MCF 10A (cell line): ENCODE data around the gene OR8B8. TPM values are rescaled to one million over a fixed set of nuclear protein-coding genes. Genes with fewer than 3 reads are reported as not detected.

ENCODE experiments used
- BruUV-seq: library from RNA; stranded (reverse); fragments of 400-500 nt; replicated peaks from 2 replicates; lab custom pipeline; 2021; lab: Mats Ljungman, UMichigan
- CTCF ChIA-PET: fragments of 300-600 bp; sonication (Branson Sonifier 250); formaldehyde crosslinking; extraction: SDS; loops from one replicate; lab custom pipeline; 2021; ENCODE audit warnings: antibody characterized with exemption, inconsistent platforms; lab: Yijun Ruan, JAX
- POLR2A ChIA-PET: fragments of 300-600, 350-650 bp; sonication (Branson Sonifier 250); formaldehyde crosslinking; extraction: SDS; loops from one replicate; lab custom pipeline; 2020; ENCODE audit warnings: antibody characterized with exemption, inconsistent platforms; lab: Yijun Ruan, JAX
- DNase-seq: peaks from one replicate; pipeline ENCODE4 v3.0.0-alpha.2; 2018; ENCODE audit not compliant: unreplicated experiment
- H3K27ac Mint-ChIP-seq: one replicate; pipeline ENCODE4 v1.8.0; 2022; ENCODE audit warnings: mild to moderate bottlenecking, low read depth, mixed read lengths; ENCODE audit not compliant: unreplicated experiment
- H3K27me3 Mint-ChIP-seq: one replicate; pipeline ENCODE4 v1.8.0; 2022; ENCODE audit warnings: mixed read lengths; ENCODE audit not compliant: insufficient read depth, unreplicated experiment
- H3K36me3 Mint-ChIP-seq: one replicate; pipeline ENCODE4 v1.8.0; 2022; ENCODE audit warnings: mild to moderate bottlenecking, moderate library complexity, mixed read lengths; ENCODE audit not compliant: insufficient read depth, unreplicated experiment
- H3K4me1 Mint-ChIP-seq: one replicate; pipeline ENCODE4 v1.8.0; 2022; ENCODE audit warnings: mixed read lengths; ENCODE audit not compliant: insufficient read depth, unreplicated experiment
- H3K4me3 Mint-ChIP-seq: one replicate; pipeline ENCODE4 v1.8.0; 2022; ENCODE audit warnings: mild to moderate bottlenecking, moderate library complexity, mixed read lengths; ENCODE audit not compliant: unreplicated experiment
- H3K9me3 Mint-ChIP-seq: one replicate; pipeline ENCODE4 v1.8.0; 2022; ENCODE audit warnings: mixed read lengths; ENCODE audit not compliant: unreplicated experiment
- CTCF ChIP-seq: fragments of 200-600 bp; IDR thresholded peaks from one replicate; pipeline ENCODE4 v1.8.0; 2022; ENCODE audit warnings: antibody characterized with exemption, mild to moderate bottlenecking; ENCODE audit not compliant: unreplicated experiment
- intact Hi-C: fragments of 100-400 bp; cut with micrococcal nuclease; formaldehyde crosslinking; loops from 2 replicates; pipeline ENCODE4 v1.14.1; 2022
- total RNA-seq: library from RNA; stranded (reverse); gene quantifications from 2 replicates; pipeline ENCODE4 v1.2.3, GENCODE V29; 2022

OR8B8 gene
- total RNA-seq, 1 experiment from 2014 or later, result not detected

GRCh38 chr11:124429599-124429998, 15.9 kb downstream of the OR8B8 start:
- CTCF ChIA-PET, result interaction anchor here (0.6 to 1.4 kb wide), 6 partner anchors 14 to 710 kb away, joined by 3 to 8 read pairs (median 3); no protein-coding TSS in a partner anchor
- POLR2A ChIA-PET, result interaction anchor here (0.8 kb wide), 1 partner anchor 12 kb away, joined by 4 read pairs; no protein-coding TSS in a partner anchor
- peaks cover 8% of the 10 kb centered on the region for H3K9me3 Mint-ChIP-seq
- no peak overlapping the region for H3K27ac Mint-ChIP-seq
- no peak for TF ChIP-seq CTCF
- no peaks in the 10 kb centered on the region for H3K4me1 Mint-ChIP-seq
- peaks cover 62% of the 10 kb centered on the region for H3K27me3 Mint-ChIP-seq
- H3K36me3 Mint-ChIP-seq, result no peaks in the 10 kb centered on the region
- DNase-seq, result no peak
- BruUV-seq, result no TSS peak
- intact Hi-C loops, result no loop called here
- no peak overlapping the region for H3K4me3 Mint-ChIP-seq

GRCh38 chr11:124424384-124424921, 21.0 kb downstream of the OR8B8 start, which contains the start of gene OR8B4:
TSS of gene OR8B4 (minus strand) at chr11:124424871. CDS start at chr11:124424871, 0 bp downstream.
- no TSS peak for BruUV-seq
- no peaks in the 10 kb centered on the region for H3K36me3 Mint-ChIP-seq
- H3K4me1 Mint-ChIP-seq, result no peaks in the 10 kb centered on the region
- peaks cover 61% of the 10 kb centered on the region for H3K27me3 Mint-ChIP-seq
- DNase-seq, result no peak
- H3K27ac Mint-ChIP-seq, result no peak within 1 kb of the TSS
- no peak within 1 kb of the TSS for H3K4me3 Mint-ChIP-seq
- POLR2A ChIA-PET, result no interaction called here
- peaks cover 3% of the 10 kb centered on the region for H3K9me3 Mint-ChIP-seq
- intact Hi-C loops, result no loop called here
- CTCF ChIA-PET, result interaction anchor here (1.0 to 1.4 kb wide), 3 partner anchors 9 to 161 kb away, joined by 3 to 5 read pairs (median 4); no protein-coding TSS in a partner anchor
- no peak for TF ChIP-seq CTCF

- Mint-ChIP-seq H3K4me1 (no peaks in the 10 kb centered on the region), H3K4me3 (no peak overlapping the region), H3K27me3 (peaks cover 75% of the 10 kb centered on the region), H3K36me3 (no peaks in the 10 kb centered on the region), H3K27ac (no peak overlapping the region), H3K9me3 (no peaks in the 10 kb centered on the region)
- TF ChIP-seq CTCF, result no peak
- POLR2A ChIA-PET, result no interaction called here
- intact Hi-C loops, result no loop called here
- CTCF ChIA-PET, result interaction anchor here (1.1 to 1.3 kb wide), 2 partner anchors 9 to 19 kb away, joined by 4 to 5 read pairs; no protein-coding TSS in a partner anchor
- no peak for DNase-seq
- BruUV-seq, result no TSS peak
Observed at GRCh38 chr11:124421043-124421442, 24.5 kb downstream of the OR8B8 start.

GRCh38 chr11:124415356-124415923, 30.1 kb downstream of the OR8B8 start:
- Mint-ChIP-seq H3K36me3 (no peaks in the 10 kb centered on the region), H3K9me3 (no peaks in the 10 kb centered on the region), H3K27me3 (peaks cover 63% of the 10 kb centered on the region), H3K27ac (no peak overlapping the region), H3K4me3 (no peak overlapping the region), H3K4me1 (no peaks in the 10 kb centered on the region)
- POLR2A ChIA-PET, result no interaction called here
- DNase-seq, result peak; percentile 39
- intact Hi-C loops, result loop anchor here (1.0 kb wide), 1 partner anchor 171 kb away; no protein-coding TSS in a partner anchor
- BruUV-seq, result no TSS peak
- CTCF ChIA-PET, result interaction anchor here (0.6 to 8.2 kb wide), 23 partner anchors 9 to 1435 kb away, joined by 3 to 87 read pairs (median 4); partner anchors contain the start of gene OR8B4
- TF ChIP-seq CTCF, result peak; percentile 67
